SW480 (cell line): ENCODE data around the gene SUSD6.
A peak's percentile ranks its signal among the peaks of the same experiment; 100 is the strongest.
"Not testable (repeated sequence)": the region's sequence is repeated elsewhere in the genome, so short reads cannot be mapped to it uniquely, and the experiment has no call there.

ENCODE experiments used
- DNase-seq: peaks from one replicate; pipeline ENCODE4 v3.0.0-alpha.2; 2016; ENCODE audit warnings: low spot score

The SUSD6 gene

GRCh38 chr14:69591317-69591716, 20.1 kb upstream of the SUSD6 start:
- DNase-seq = no peak

- DNase-seq = no peak
These were observed 18.2 kb upstream of the SUSD6 start for GRCh38 chr14:69593018-69593677.

- DNase-seq = no peak
These were observed 16.6 kb upstream of the SUSD6 start for GRCh38 chr14:69594846-69595245.

GRCh38 chr14:69595336-69595735, 16.1 kb upstream of the SUSD6 start:
- no peak for DNase-seq

GRCh38 chr14:69599431-69599830, 12.0 kb upstream of the SUSD6 start:
- not testable (repeated sequence) for DNase-seq

GRCh38 chr14:69600304-69600891, 11.0 kb upstream of the SUSD6 start:
- no peak for DNase-seq

GRCh38 chr14:69605738-69606137, 5.7 kb upstream of the SUSD6 start:
- peak; percentile 33 for DNase-seq

GRCh38 chr14:69606258-69607184, 4.9 kb upstream of the SUSD6 start:
- no peak for DNase-seq

- DNase-seq = no peak
These were observed 1.1 kb upstream of the SUSD6 start for GRCh38 chr14:69610020-69610873.

GRCh38 chr14:69610874-69611171, 573 bp upstream of the SUSD6 start:
- no peak for DNase-seq

GRCh38 chr14:69612014-69612782, 802 bp downstream of the SUSD6 start:
- DNase-seq = peak; percentile 70

- no peak for DNase-seq
These were observed 1.4 kb downstream of the SUSD6 start for GRCh38 chr14:69612783-69613130.

GRCh38 chr14:69613312-69614073, 2.1 kb downstream of the SUSD6 start:
- DNase-seq = no peak

GRCh38 chr14:69614592-69614991, 3.2 kb downstream of the SUSD6 start:
- no peak for DNase-seq

- DNase-seq = no peak
These were observed 3.7 kb downstream of the SUSD6 start for GRCh38 chr14:69615121-69615495.

GRCh38 chr14:69615496-69616407, 4.4 kb downstream of the SUSD6 start:
- no peak for DNase-seq

GRCh38 chr14:69616408-69616773, 5.0 kb downstream of the SUSD6 start:
- no peak for DNase-seq

GRCh38 chr14:69617796-69618195, 6.4 kb downstream of the SUSD6 start:
- DNase-seq = no peak

- DNase-seq = no peak
These were observed 7.6 kb downstream of the SUSD6 start for GRCh38 chr14:69619012-69619411.

- DNase-seq = no peak
These were observed 8.8 kb downstream of the SUSD6 start for GRCh38 chr14:69620211-69620611.
